B cell (primary cell): ENCODE data around the gene CLIC6. TPM values are rescaled to one million over a fixed set of nuclear protein-coding genes. Genes with fewer than 3 reads are reported as not detected.

Experiments
- ATAC-seq: fragments of 200-7000 bp; cut with Tn5 transposase; one replicate; pipeline ENCODE4 v1.10.0; 2021; ENCODE audit warnings: low read depth, mild to moderate bottlenecking, moderate number of reproducible peaks, moderate library complexity
- CTCF ChIA-PET: fragments of 350-600 bp; sonication (Branson Sonifier 250); formaldehyde crosslinking; loops from one replicate; lab custom pipeline; 2021; ENCODE audit warnings: antibody characterized with exemption, inconsistent platforms; lab: Charles Lee
- POLR2A ChIA-PET: fragments of 350-600 bp; sonication (Branson Sonifier 250); formaldehyde crosslinking; loops from one replicate; lab custom pipeline; 2021; ENCODE audit warnings: antibody characterized with exemption; lab: Charles Lee
- DNase-seq: peaks from one replicate; pipeline ENCODE4 v3.0.0; 2013
- H2AFZ ChIP-seq: 2 replicates; pipeline ENCODE4 v1.6.1; 2012; ENCODE audit warnings: mild to moderate bottlenecking, low read depth, low read length; ENCODE audit not compliant: insufficient read depth, poor library complexity, severe bottlenecking
- H3K27ac ChIP-seq, 2 donors: 1 replicate in 1 of 2; 2 replicates in 1 of 2; pipeline ENCODE4 v1.5.1; 2012 to 2013; ENCODE audit warnings: low read length in 2 of 2, mild to moderate bottlenecking in 2 of 2, moderate library complexity in 1 of 2
- H3K27me3 ChIP-seq, 4 experiments: fragments of 200-600 bp in 1 of 4; sonication (generic) in 1 of 4; replicated peaks in 1 of 4; 1 replicate in 2 of 4; 2 replicates in 2 of 4; pipeline versions ENCODE4 v1.6.1 to v1.7.0; 2013 to 2016; ENCODE audit warnings: low read length in 3 of 4, mild to moderate bottlenecking in 2 of 4, mixed read lengths in 1 of 4, moderate library complexity in 1 of 4; ENCODE audit not compliant: insufficient read depth in 4 of 4, control insufficient read depth in 3 of 4; ENCODE audit errors: control extremely low read depth in 1 of 4
- H3K36me3 ChIP-seq, 2 experiments: replicated peaks in 1 of 2; 1 replicate in 1 of 2; 2 replicates in 1 of 2; pipeline versions ENCODE4 v1.6.1 to v1.7.1; 2013; ENCODE audit warnings: low read length in 1 of 2; ENCODE audit not compliant: insufficient read depth in 2 of 2, control insufficient read depth in 1 of 2; ENCODE audit errors: control extremely low read depth in 1 of 2, extremely low read depth in 1 of 2
- H3K4me1 ChIP-seq, 2 donors: fragments of 200-600 bp in 1 of 2; sonication (generic) in 1 of 2; 1 replicate in 1 of 2; 2 replicates in 1 of 2; pipeline versions ENCODE4 v1.5.1 to v1.6.1; 2013 to 2017; ENCODE audit warnings: low read length in 2 of 2; ENCODE audit not compliant: control insufficient read depth in 2 of 2, insufficient read depth in 2 of 2
- H3K4me2 ChIP-seq: replicated peaks from 2 replicates; pipeline ENCODE3; 2012; ENCODE audit warnings: mild to moderate bottlenecking, low read depth, low read length; ENCODE audit not compliant: poor library complexity, severe bottlenecking
- H3K4me3 ChIP-seq, 5 experiments: fragments of 200-600 bp in 1 of 5; sonication (generic) in 1 of 5; 1 replicate in 3 of 5; 2 replicates in 2 of 5; pipeline versions ENCODE4 v1.5.1 to v1.7.0; 2011 to 2016; ENCODE audit warnings: low read length in 4 of 5, mild to moderate bottlenecking in 4 of 5, low read depth in 2 of 5, control low read depth in 1 of 5, moderate library complexity in 1 of 5; ENCODE audit not compliant: insufficient read depth in 1 of 5; ENCODE audit errors: control extremely low read depth in 1 of 5, extremely low read depth in 1 of 5
- H3K79me2 ChIP-seq: fragments of 200-600 bp; sonication (generic); one replicate; pipeline ENCODE4 v1.6.0; 2016; ENCODE audit warnings: low read length; ENCODE audit not compliant: control insufficient read depth, insufficient read depth
- H3K9ac ChIP-seq: fragments of 200-600 bp; sonication (generic); 2 replicates; pipeline ENCODE4 v1.6.1; 2017; ENCODE audit warnings: mild to moderate bottlenecking, low read length, moderate library complexity
- H3K9me3 ChIP-seq, 3 donors: one replicate each; pipeline versions ENCODE4 v1.6.1 to v1.7.1; 2013; ENCODE audit warnings: low read length in 2 of 3; ENCODE audit not compliant: control insufficient read depth in 2 of 3, insufficient read depth in 1 of 3; ENCODE audit errors: control extremely low read depth in 1 of 3
- H4K20me1 ChIP-seq: 2 replicates; pipeline ENCODE4 v1.6.0; 2012; ENCODE audit warnings: mild to moderate bottlenecking, low read length; ENCODE audit not compliant: insufficient read depth, control insufficient read depth, poor library complexity, severe bottlenecking
- H3K27ac Mint-ChIP-seq: one replicate; pipeline ENCODE4 v1.8.0; 2021; ENCODE audit warnings: mixed read lengths
- H3K27me3 Mint-ChIP-seq: one replicate; pipeline ENCODE4 v1.8.0; 2021; ENCODE audit warnings: mixed read lengths
- H3K4me1 Mint-ChIP-seq: one replicate; pipeline ENCODE4 v1.8.0; 2021; ENCODE audit warnings: mixed read lengths
- H3K4me3 Mint-ChIP-seq: one replicate; pipeline ENCODE4 v1.8.0; 2021; ENCODE audit warnings: mixed read lengths
- H3K9me3 Mint-ChIP-seq: one replicate; pipeline ENCODE4 v1.8.0; 2022; ENCODE audit warnings: mixed read lengths; ENCODE audit not compliant: insufficient read depth
- EZH2 ChIP-seq: IDR thresholded peaks from 2 replicates; pipeline ENCODE4 v1.6.1; 2012; ENCODE audit warnings: borderline replicate concordance, low read depth, mild to moderate bottlenecking, moderate library complexity, low read length; ENCODE audit not compliant: insufficient read depth, poor library complexity, severe bottlenecking
- WGBS: methylation state at CpG from one replicate; pipeline ENCODE4 v1.1.5; 2013; ENCODE audit warnings: missing lambda C conversion rate; ENCODE audit not compliant: insufficient coverage; 5-methylcytosine and 5-hydroxymethylcytosine counted together
- intact Hi-C: fragments of 100-400 bp; cut with micrococcal nuclease; formaldehyde crosslinking; loops from one replicate; pipeline ENCODE4 v1.10.0; 2022
- polyA plus RNA-seq: library from polyadenylated mRNA; depleted of rRNA; stranded (reverse); fragments of >200 nt; gene quantifications from 2 replicates; pipeline ENCODE4 v1.2.3, GENCODE V29; 2012
- total RNA-seq, 2 donors: library from RNA; stranded (reverse); fragments of 120-200 nt in 1 of 2; gene quantifications; 1 replicate in 1 of 2; 2 replicates in 1 of 2; pipeline versions ENCODE4 v1.2.3 to v1.2.4, GENCODE V29; 2013 to 2022
- TF ChIP-seq, protein P1 (sequence below): fragments of 200-600 bp; IDR thresholded peaks from one replicate; pipeline ENCODE4 v1.8.0; 2022; ENCODE audit warnings: antibody characterized with exemption, mild to moderate bottlenecking

CLIC6 gene
- total and polyA plus RNA-seq, 2 donors (not counting 1 experiment from before 2014, with no cell fraction given), result 0.01 to 0.07 TPM

DNA sequence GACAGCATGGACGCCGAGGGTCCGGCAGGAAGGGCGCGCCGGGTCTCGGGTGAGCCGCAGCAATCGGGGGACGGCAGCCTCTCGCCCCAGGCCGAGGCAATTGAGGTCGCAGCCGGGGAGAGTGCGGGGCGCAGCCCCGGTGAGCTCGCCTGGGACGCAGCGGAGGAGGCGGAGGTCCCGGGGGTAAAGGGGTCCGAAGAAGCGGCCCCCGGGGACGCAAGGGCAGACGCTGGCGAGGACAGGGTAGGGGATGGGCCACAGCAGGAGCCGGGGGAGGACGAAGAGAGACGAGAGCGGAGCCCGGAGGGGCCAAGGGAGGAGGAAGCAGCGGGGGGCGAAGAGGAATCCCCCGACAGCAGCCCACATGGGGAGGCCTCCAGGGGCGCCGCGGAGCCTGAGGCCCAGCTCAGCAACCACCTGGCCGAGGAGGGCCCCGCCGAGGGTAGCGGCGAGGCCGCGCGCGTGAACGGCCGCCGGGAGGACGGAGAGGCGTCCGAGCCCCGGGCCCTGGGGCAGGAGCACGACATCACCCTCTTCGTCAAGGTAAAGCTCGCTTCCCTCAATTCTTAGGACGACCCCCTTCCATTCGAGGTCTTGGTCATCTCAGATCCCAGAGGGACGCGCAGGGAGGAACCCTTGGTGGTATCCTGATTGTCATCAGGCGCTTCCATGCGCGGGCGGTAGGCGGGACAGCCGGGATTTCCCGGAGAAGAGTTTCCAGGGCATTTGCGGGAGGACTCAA, 1.6 kb downstream of the CLIC6 start:
- H3K4me2 ChIP-seq, result peak overlapping the region; percentile 74
- Mint-ChIP-seq H3K4me1 (peaks cover 12% of the 10 kb centered on the region), H3K27me3 (peaks cover 43% of the 10 kb centered on the region), H3K9me3 (no peaks in the 10 kb centered on the region), H3K4me3 (peak overlapping the region; percentile 52), H3K27ac (no peak overlapping the region)
- H4K20me1 ChIP-seq, result no peaks in the 10 kb centered on the region
- peaks cover 0 to 5% (median 0%) of the 10 kb centered on the region in 3 donors for H3K9me3 ChIP-seq
- H3K27me3 ChIP-seq, result peaks cover 0 to 50% (median 20%) of the 10 kb centered on the region in 4 experiments
- TF ChIP-seq, protein P1, sequence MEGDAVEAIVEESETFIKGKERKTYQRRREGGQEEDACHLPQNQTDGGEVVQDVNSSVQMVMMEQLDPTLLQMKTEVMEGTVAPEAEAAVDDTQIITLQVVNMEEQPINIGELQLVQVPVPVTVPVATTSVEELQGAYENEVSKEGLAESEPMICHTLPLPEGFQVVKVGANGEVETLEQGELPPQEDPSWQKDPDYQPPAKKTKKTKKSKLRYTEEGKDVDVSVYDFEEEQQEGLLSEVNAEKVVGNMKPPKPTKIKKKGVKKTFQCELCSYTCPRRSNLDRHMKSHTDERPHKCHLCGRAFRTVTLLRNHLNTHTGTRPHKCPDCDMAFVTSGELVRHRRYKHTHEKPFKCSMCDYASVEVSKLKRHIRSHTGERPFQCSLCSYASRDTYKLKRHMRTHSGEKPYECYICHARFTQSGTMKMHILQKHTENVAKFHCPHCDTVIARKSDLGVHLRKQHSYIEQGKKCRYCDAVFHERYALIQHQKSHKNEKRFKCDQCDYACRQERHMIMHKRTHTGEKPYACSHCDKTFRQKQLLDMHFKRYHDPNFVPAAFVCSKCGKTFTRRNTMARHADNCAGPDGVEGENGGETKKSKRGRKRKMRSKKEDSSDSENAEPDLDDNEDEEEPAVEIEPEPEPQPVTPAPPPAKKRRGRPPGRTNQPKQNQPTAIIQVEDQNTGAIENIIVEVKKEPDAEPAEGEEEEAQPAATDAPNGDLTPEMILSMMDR, result no peak
- TF ChIP-seq EZH2, result no peak
- DNase-seq (peak; percentile 17), ATAC-seq (no peak)
- intact Hi-C loops, result no loop called here
- ChIA-PET POLR2A (no interaction called here), CTCF (no interaction called here)
- 4% methylated on average over 69 of the region's 70 CpGs for WGBS
- H3K27ac ChIP-seq, result no peak overlapping the region
- H3K79me2 ChIP-seq, result no peaks in the 10 kb centered on the region
- peak overlapping the region in 3 of 5 experiments; percentile 24 to 26 (median 25) for H3K4me3 ChIP-seq
- peak overlapping the region; percentile 56 for H2AFZ ChIP-seq
- no peaks in the 10 kb centered on the region for H3K36me3 ChIP-seq
- peak overlapping the region; percentile 32 for H3K9ac ChIP-seq
- H3K4me1 ChIP-seq, result peaks cover 9 to 15% of the 10 kb centered on the region in 2 donors

DNA sequence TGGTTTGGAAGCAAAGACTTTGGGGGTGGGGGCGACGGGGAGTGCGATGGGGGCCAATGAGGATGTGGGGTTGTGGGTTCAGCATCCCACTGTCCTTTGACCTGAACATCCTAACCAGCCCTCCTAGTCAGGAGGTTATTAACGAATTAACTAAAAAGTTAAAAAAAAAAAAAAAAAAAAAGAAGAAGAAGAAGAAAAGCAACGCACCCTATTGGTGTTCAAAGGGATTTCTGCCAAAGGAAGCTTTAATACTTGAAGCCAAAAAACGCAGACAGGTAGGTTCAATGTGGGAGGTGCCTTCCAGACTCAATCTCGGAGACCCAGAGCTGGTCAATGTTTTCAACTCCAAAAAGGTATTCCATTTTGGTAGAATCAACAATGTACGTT, 2.2 kb downstream of the CLIC6 start:
- H3K9me3 Mint-ChIP-seq, result no peaks in the 10 kb centered on the region
- Histone ChIP-seq H3K27ac (no peak overlapping the region), H3K9ac (no peak overlapping the region), H4K20me1 (no peaks in the 10 kb centered on the region), H3K79me2 (no peaks in the 10 kb centered on the region), H2AFZ (no peak overlapping the region), H3K36me3 (no peaks in the 10 kb centered on the region), H3K9me3 (peaks cover 0 to 5% (median 0%) of the 10 kb centered on the region in 3 donors), H3K4me2 (peak overlapping the region; percentile 74), H3K27me3 (peaks cover 0 to 53% (median 20%) of the 10 kb centered on the region in 4 experiments), H3K4me3 (no peak overlapping the region), H3K4me1 (peaks cover 9 to 15% of the 10 kb centered on the region in 2 donors)
- H3K4me3 Mint-ChIP-seq, result peak overlapping the region; percentile 52
- peaks cover 12% of the 10 kb centered on the region for H3K4me1 Mint-ChIP-seq
- H3K27me3 Mint-ChIP-seq, result peaks cover 45% of the 10 kb centered on the region
- CTCF ChIA-PET, result interaction anchor here (0.6 kb wide), 1 partner anchor 1070 kb away, joined by 5 read pairs; no protein-coding TSS in a partner anchor
- no peak overlapping the region for H3K27ac Mint-ChIP-seq
- TF ChIP-seq EZH2, result no peak
- TF ChIP-seq, protein P1, result no peak
- ATAC-seq (no peak), DNase-seq (no peak)
- POLR2A ChIA-PET, result no interaction called here
- 26% methylated on average over 3 of the region's 8 CpGs for WGBS
- intact Hi-C loops, result no loop called here
